ENCODE results near the gene HRH1. TPM values are rescaled to one million over a fixed set of nuclear protein-coding genes. Genes with fewer than 3 reads are reported as not detected.

The HRH1 gene
- total RNA-seq, 4 donors from 2014 or later, result 4.1 to 8.8 (median 4.4) TPM

- H3K36me3 ChIP-seq, result no peaks in the 10 kb centered on the region
- peaks cover 0 to 38% (median 0%) of the 10 kb centered on the region in 4 donors for H3K27me3 ChIP-seq
- DNase-seq, result no peak
- TF ChIP-seq POLR2A (IDR thresholded peaks at IDR 0.05) (no peak), CTCF (IDR thresholded peaks at IDR 0.05) (no peak)
- 44 to 72% methylated on average over 2 of the region's 2 CpGs for WGBS, 2 donors
- no peaks in the 10 kb centered on the region for H3K9me3 ChIP-seq
- intact Hi-C loops (cut with DNase I), result loop anchor here (10.0 kb wide), 1 partner anchor 182 kb away; no protein-coding TSS in a partner anchor
- H3K4me1 ChIP-seq, result peaks cover 6 to 26% (median 8%) of the 10 kb centered on the region in 3 donors
- no peak overlapping the region for H3K4me3 ChIP-seq
- H3K27ac ChIP-seq, result peak overlapping the region in 1 of 4 donors; percentile 9
Observed at GRCh38 chr3:11152301-11152700, 2.0 kb upstream of the HRH1 start.

GRCh38 chr3:11154953-11155325 lies 646 bp downstream of the HRH1 start:
- no peaks in the 10 kb centered on the region for H3K9me3 ChIP-seq
- 0% methylated on average over 1 of the region's 10 CpGs; no CpG with 5 or more reads in 1 of the 2 donors for WGBS, 2 donors
- H3K4me1 ChIP-seq, result peaks cover 8 to 42% (median 19%) of the 10 kb centered on the region in 3 donors
- H3K36me3 ChIP-seq, result no peaks in the 10 kb centered on the region
- H3K4me3 ChIP-seq, result peak overlapping the region; percentile 47 to 78 (median 54)
- H3K27ac ChIP-seq, result peak overlapping the region; percentile 46 to 75 (median 70)
- DNase-seq, result no peak
- peaks cover 0 to 39% (median 0%) of the 10 kb centered on the region in 4 donors for H3K27me3 ChIP-seq
- TF ChIP-seq CTCF (IDR thresholded peaks at IDR 0.05) (no peak), POLR2A (IDR thresholded peaks at IDR 0.05) (no peak)
- intact Hi-C loops (cut with DNase I), result loop anchor here (10.0 kb wide), 1 partner anchor 180 kb away; no protein-coding TSS in a partner anchor

GRCh38 chr3:11155341-11156025 lies 1.2 kb downstream of the HRH1 start:
- Histone ChIP-seq H3K4me3 (peak overlapping the region; percentile 47 to 78 (median 54)), H3K36me3 (no peaks in the 10 kb centered on the region), H3K9me3 (no peaks in the 10 kb centered on the region), H3K27ac (peak overlapping the region; percentile 46 to 75 (median 70)), H3K27me3 (peaks cover 0 to 39% (median 0%) of the 10 kb centered on the region in 4 donors), H3K4me1 (peaks cover 8 to 44% (median 20%) of the 10 kb centered on the region in 3 donors)
- intact Hi-C loops (cut with DNase I), result loop anchor here (10.0 kb wide), 1 partner anchor 179 kb away; no protein-coding TSS in a partner anchor
- 4 to 18% methylated on average over 4 of the region's 8 CpGs for WGBS, 2 donors
- DNase-seq, result no peak
- TF ChIP-seq POLR2A (IDR thresholded peaks at IDR 0.05) (no peak), CTCF (IDR thresholded peaks at IDR 0.05) (peak; percentile 12 to 81 (median 69))

GRCh38 chr3:11156026-11156410 lies 1.7 kb downstream of the HRH1 start:
- H3K4me1 ChIP-seq, result peaks cover 8 to 44% (median 20%) of the 10 kb centered on the region in 3 donors
- peaks cover 0 to 39% (median 0%) of the 10 kb centered on the region in 4 donors for H3K27me3 ChIP-seq
- H3K9me3 ChIP-seq, result no peaks in the 10 kb centered on the region
- WGBS, 2 donors, result 63 to 71% methylated on average over 1 to 2 of the region's 4 CpGs
- intact Hi-C loops (cut with DNase I), result loop anchor here (10.0 kb wide), 1 partner anchor 179 kb away; no protein-coding TSS in a partner anchor
- peak overlapping the region in 2 of 4 donors; percentile 61 to 78 for H3K4me3 ChIP-seq
- H3K36me3 ChIP-seq, result no peaks in the 10 kb centered on the region
- TF ChIP-seq CTCF (IDR thresholded peaks at IDR 0.05), result no peak
- no peak for TF ChIP-seq POLR2A (IDR thresholded peaks at IDR 0.05)
- H3K27ac ChIP-seq, result peak overlapping the region in 1 of 4 donors; percentile 66
- no peak for DNase-seq

GRCh38 chr3:11157421-11157820 lies 3.1 kb downstream of the HRH1 start:
- intact Hi-C loops (cut with DNase I), result loop anchor here (10.0 kb wide), 1 partner anchor 177 kb away; no protein-coding TSS in a partner anchor
- Histone ChIP-seq H3K27ac (no peak overlapping the region), H3K36me3 (no peaks in the 10 kb centered on the region), H3K4me3 (no peak overlapping the region), H3K4me1 (peaks cover 8 to 44% (median 20%) of the 10 kb centered on the region in 3 donors), H3K27me3 (peaks cover 0 to 39% (median 0%) of the 10 kb centered on the region in 4 donors), H3K9me3 (no peaks in the 10 kb centered on the region)
- 80 to 82% methylated on average over 7 of the region's 7 CpGs for WGBS, 2 donors
- no peak for DNase-seq
- no peak for TF ChIP-seq CTCF (IDR thresholded peaks at IDR 0.05)
- no peak for TF ChIP-seq POLR2A (IDR thresholded peaks at IDR 0.05)

All from esophagus squamous epithelium (tissue), 5 donors.